ENCODE results near the gene TBC1D17.

Gene TBC1D17

DNA sequence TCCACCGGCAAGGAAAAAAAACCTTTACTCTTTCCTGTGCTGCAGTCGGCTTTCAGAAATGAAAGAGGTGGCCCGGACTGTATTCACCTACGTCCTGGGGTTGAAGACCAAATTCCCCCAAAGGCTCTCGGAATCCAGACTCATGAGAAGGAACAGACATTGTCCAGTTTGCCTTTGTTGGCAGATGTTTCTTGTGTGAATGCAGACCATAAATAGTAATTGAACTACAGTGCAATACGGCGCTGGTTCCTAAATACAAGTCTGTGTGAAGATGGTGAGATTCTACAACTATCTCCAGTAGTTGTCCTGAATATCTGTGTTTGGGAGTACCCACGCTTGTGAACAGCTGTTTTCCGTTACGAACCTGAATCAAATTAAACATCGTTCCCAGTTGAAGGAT is 37.8 kb upstream of the TBC1D17 start:
- TF ChIP-seq JUND (IDR thresholded peaks at IDR 0.05; ENCODE audit: low read depth), result no peak
- in situ Hi-C loops (cut with HindIII; ENCODE audit: low pct_unique_long_range_greater_than_20kb, low sequenced_read_pairs), result no loop called here
- no peak for DNase-seq (ENCODE audit: low read depth in 1 of 2, low spot score in 1 of 2)

DNA sequence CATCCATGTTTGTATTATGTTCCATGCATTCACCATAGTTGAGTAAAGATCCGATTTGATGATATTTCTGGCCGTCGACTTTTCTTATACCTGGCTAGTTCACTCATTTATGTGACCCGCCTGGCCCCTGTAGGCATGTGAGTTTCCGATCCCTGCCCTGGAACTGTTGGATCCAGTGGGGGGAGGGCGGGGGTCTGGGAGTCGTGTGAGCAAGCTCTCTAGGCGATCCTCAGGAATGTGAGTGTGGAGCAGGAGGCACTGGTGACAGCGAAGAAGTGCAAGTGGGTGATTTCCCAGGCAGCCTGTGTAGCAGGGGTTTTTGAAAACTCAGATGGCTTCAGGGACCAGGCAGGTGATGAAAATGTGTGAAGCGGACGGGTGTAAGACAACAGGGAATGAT is 37.2 kb upstream of the TBC1D17 start:
- no peak for TF ChIP-seq JUND (IDR thresholded peaks at IDR 0.05; ENCODE audit: low read depth)
- DNase-seq (ENCODE audit: low read depth in 1 of 2, low spot score in 1 of 2), result no peak
- in situ Hi-C loops (cut with HindIII; ENCODE audit: low pct_unique_long_range_greater_than_20kb, low sequenced_read_pairs), result no loop called here

DNA sequence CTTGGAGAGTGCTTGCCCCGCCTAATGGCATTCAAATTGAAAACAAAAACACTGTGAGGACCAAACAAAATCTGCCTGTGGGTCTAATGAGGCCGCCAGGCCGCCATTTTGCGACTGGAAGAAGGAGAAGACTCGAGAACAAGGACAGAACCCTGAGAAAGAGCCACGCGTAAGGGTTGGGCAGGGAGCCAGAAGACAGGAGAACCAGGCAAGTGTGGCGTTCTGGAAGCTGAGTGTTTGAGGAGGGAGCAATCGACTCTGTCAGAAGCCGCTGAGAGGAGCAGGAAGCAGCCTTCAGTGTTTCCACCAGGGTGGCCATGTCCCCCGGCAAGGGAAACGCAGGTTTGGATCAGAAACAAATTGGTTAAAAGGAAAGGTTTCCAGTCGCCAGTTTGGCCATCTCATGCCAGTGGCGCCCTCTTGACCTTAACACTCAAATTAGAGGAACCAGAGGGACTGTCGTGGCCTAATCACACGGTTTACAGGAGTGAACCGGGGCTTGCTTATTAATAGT is 36.7 kb upstream of the TBC1D17 start:
- in situ Hi-C loops (cut with HindIII; ENCODE audit: low pct_unique_long_range_greater_than_20kb, low sequenced_read_pairs), result no loop called here
- no peak for TF ChIP-seq JUND (IDR thresholded peaks at IDR 0.05; ENCODE audit: low read depth)
- no peak for DNase-seq (ENCODE audit: low read depth in 1 of 2, low spot score in 1 of 2)

DNA sequence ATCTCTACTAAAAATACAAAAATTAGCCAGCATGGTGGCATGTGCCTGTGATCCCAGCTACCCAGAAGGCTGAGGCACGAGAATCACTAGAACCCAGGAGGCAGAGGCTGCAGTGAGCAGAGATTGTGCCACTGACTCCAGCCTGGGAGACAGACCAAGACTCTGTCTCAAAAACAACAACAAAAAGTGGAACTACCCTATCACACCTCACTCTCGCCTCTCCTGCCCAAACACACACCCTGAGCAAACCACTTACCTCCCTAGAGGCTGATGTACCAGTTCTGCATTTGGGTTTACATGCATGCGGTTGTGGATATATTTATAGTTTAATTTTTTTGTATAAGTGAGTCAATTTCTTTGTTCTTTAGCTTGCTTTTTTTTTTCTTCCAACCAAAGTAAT is 34.2 kb upstream of the TBC1D17 start:
- no peak for DNase-seq (ENCODE audit: low read depth in 1 of 2, low spot score in 1 of 2)
- in situ Hi-C loops (cut with HindIII; ENCODE audit: low pct_unique_long_range_greater_than_20kb, low sequenced_read_pairs), result no loop called here
- TF ChIP-seq JUND (IDR thresholded peaks at IDR 0.05; ENCODE audit: low read depth), result no peak

DNA sequence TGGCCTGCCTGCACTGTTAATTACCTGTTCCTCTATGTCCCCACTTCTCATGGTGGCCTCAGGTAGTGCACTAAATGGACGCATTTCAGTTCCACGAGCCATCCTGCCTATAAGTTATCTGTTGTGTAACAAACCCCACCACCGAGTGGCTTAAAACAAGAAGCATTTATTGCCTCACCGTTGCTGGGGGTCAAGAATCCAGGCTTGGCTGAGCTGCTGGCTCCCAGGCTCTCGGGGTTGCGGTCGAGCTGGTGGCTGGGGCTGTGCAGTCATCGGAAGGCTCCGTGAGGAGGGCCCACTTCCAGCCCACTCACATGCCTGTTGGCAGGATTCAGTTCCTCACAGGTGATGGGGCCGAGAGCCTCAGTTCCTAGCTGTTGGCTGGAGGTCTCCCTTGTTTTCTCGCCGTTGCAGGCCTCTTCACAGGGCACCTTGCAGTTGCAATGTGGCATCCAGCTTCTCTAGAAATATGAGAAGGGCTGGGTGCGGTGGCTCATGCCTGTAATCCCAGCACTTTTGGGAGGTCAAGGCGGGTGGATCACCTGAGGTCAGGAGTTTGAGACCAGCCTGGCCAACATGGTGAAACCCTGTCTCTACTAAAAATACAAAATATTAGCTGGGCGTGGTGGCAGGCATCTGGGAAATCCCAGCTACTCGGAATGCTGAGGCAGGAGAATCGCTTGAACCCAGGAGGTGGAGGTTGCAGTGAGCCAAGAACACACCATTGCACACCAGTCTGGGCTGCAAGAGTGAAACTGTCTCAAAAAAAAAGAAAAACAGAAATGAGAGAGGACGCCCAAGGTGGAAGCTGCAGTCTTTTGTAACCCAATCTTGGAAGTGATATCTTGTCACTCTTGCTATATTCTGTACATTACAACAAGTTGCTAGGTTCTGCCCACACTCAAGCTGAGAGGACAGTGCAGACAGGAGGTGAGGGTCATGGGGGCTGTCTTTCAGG is 33.1 kb upstream of the TBC1D17 start:
- no peak for TF ChIP-seq JUND (IDR thresholded peaks at IDR 0.05; ENCODE audit: low read depth)
- DNase-seq (ENCODE audit: low read depth in 1 of 2, low spot score in 1 of 2), result no peak
- in situ Hi-C loops (cut with HindIII; ENCODE audit: low pct_unique_long_range_greater_than_20kb, low sequenced_read_pairs), result no loop called here

DNA sequence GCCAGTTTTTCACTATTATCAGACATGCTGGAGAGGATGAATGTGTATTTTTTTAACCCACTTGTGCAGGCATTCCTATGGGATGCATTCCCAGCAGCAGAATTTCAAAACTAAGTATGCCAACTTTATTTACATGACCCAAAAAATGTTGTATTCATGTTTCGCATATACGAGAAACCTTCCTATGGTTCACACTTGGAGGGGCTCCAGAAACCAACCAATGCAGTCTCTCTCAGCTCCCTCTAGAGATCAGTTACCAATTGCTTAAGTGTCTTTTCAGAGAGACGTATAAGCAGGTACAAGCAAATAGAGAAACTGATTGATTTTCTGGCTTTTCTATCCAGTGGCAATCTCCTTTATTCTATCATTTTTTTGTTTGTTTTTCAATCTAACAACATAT is 32.1 kb upstream of the TBC1D17 start:
- no peak for DNase-seq (ENCODE audit: low read depth in 1 of 2, low spot score in 1 of 2)
- in situ Hi-C loops (cut with HindIII; ENCODE audit: low pct_unique_long_range_greater_than_20kb, low sequenced_read_pairs), result no loop called here

DNA sequence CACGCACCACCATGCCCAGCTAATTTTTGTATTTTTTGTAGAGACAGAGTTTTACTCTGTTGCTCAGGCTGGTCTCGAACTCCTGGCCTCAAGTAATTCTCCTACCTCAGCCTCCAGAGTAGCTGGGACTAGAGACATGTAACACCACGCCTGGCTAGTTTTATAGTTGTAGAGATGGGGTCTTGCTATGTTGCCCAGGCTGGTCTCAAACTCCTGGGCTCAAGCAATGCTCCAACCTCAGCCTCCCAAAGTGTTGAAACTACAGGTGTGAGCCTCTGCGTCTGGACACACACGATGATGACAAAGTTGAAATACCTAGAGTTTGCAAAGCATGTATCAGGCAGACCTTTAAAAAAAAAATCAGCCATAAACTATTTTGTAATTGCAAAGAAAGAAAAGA is 31.1 kb upstream of the TBC1D17 start:
- no peak for TF ChIP-seq JUND (IDR thresholded peaks at IDR 0.05; ENCODE audit: low read depth)
- in situ Hi-C loops (cut with HindIII; ENCODE audit: low pct_unique_long_range_greater_than_20kb, low sequenced_read_pairs), result no loop called here
- no peak for DNase-seq (ENCODE audit: low read depth in 1 of 2, low spot score in 1 of 2)

More for the DNA sequence above, 32.1 kb upstream of the TBC1D17 start:
- TF ChIP-seq JUND (IDR thresholded peaks at IDR 0.05; ENCODE audit: low read depth), result no peak

DNA sequence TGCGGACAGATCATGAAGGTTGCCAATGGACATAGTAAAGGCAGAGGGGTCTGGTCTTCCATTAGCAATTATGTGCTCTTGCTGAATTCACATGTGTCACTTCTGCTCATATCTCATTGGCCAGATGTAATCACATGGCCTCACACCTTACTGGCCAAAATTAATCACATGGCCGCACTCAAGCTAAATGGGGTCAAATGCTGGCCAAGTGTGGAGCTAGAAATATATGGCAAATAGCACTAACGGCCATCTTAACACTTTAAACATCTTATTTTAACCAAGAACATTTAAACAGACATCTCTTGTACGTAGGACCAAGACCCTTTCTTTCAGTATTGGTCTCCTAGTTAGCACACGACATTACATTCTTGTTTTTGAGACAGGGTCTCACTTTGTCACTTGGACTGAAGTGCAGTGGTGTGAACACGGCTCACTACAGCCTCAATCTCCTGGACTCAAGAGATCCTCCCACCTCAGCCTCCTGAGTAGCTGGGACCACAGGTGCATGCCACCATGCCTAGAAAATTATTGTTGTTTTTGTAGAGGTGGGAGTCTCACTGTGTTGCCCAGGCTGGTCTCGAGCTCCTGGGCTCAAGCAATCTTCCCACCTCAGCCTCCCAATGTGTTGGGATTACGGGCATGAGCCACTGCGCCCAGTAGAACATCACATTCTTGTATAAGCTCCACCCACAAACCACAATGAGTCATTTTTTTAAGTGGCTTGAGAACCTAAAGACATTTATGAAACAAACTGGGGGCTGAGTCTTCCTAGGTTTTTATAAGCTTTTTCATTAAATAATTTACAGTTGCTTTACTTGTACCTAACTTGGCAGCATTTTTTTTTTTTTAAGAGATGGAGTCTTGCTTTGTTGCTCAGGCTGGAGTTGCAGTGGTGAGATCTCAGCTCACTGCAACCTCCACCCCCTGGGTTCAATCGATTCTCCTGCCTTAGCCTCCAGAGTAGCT is 29.5 kb upstream of the TBC1D17 start:
- no peak for DNase-seq (ENCODE audit: low read depth in 1 of 2, low spot score in 1 of 2)
- no peak for TF ChIP-seq JUND (IDR thresholded peaks at IDR 0.05; ENCODE audit: low read depth)
- in situ Hi-C loops (cut with HindIII; ENCODE audit: low pct_unique_long_range_greater_than_20kb, low sequenced_read_pairs), result no loop called here

DNA sequence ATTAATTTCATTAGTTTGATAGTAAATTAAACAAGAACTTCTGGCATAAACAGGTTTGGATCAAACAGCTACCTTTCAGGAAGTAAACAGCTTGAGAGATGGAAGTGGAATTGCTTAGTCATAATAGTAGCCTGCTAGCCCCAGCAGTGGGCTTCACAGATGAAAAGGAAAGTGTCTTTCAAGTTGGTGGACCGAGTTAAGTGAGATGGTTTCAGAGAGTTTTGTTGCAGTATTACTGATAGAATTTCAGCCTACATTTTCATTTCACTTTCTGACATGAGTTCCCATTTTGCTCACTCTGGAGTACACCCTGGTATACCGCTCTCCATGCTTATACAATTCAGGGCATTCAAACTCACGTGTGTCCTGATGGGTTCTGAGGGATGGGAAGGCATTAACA is 28.6 kb upstream of the TBC1D17 start:
- no peak for DNase-seq (ENCODE audit: low read depth in 1 of 2, low spot score in 1 of 2)
- TF ChIP-seq JUND (IDR thresholded peaks at IDR 0.05; ENCODE audit: low read depth), result no peak
- in situ Hi-C loops (cut with HindIII; ENCODE audit: low pct_unique_long_range_greater_than_20kb, low sequenced_read_pairs), result no loop called here

DNA sequence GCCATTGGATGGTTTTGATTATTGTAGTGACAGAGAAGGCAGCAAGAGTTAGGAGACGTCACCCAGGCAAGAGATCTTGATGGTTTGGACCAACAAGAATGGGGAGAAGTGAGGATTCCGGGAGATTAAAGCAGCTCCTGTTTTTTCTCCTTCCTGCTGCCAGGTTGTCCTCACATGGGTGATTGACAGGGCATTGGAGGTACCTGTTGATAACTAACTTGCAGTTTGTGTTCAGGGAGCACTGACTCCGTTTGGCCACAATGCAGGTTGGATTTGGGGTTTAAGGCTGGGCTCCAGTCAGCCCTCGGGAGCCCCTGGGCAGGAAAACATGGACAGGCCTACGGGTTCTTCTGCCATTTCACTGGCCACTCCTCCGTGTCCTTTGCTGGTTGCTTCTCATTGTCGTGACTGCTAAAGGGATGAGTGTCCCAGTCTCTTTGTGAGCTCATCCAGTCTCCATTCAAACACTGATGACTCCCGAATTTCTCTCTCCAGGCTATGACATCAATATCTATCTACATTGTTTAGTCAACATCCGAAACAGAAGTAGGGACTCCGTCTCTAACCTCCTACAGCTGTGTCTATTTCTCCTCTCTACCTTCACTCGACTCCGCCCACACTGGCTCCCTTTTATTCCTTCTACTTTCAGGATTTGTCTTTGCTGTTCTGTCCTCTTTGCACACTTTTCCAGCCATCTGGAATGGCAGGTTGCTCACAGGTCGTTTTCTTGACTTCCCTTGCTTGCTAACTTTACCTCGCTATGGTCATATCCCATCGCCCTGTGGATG is 27.9 kb upstream of the TBC1D17 start:
- DNase-seq (ENCODE audit: low read depth in 1 of 2, low spot score in 1 of 2), result no peak
- in situ Hi-C loops (cut with HindIII; ENCODE audit: low pct_unique_long_range_greater_than_20kb, low sequenced_read_pairs), result no loop called here
- TF ChIP-seq JUND (IDR thresholded peaks at IDR 0.05; ENCODE audit: low read depth), result no peak

DNA sequence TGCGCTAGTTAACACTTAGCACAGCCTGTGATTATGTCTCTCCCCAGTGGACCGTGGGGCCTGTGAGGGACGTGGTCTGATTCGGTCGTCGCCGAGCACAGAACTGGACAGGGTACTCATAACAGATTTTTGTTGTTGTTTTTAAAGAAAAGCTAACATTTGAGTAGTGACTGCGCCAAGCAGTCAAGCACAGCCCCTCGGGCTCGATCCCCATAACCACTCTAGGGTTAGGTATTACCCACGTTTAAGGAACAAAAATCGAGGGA is 27.3 kb upstream of the TBC1D17 start:
- no peak for TF ChIP-seq JUND (IDR thresholded peaks at IDR 0.05; ENCODE audit: low read depth)
- DNase-seq (ENCODE audit: low read depth in 1 of 2, low spot score in 1 of 2), result no peak
- in situ Hi-C loops (cut with HindIII; ENCODE audit: low pct_unique_long_range_greater_than_20kb, low sequenced_read_pairs), result no loop called here

Measured in T47D (cell line).